HFF-Myc (cell line): ENCODE data around the gene RSPO1.

Source experiments
- DNase-seq: peaks from one replicate; pipeline ENCODE4 v3.0.0-alpha.2; 2011; ENCODE audit warnings: low read depth; ENCODE audit errors: extremely low read depth
- H3K4me3 ChIP-seq: replicated peaks from 2 replicates; pipeline ENCODE4 v1.5.1; 2011; ENCODE audit warnings: low read depth, mild to moderate bottlenecking, control low read depth, low read length
- TF ChIP-seq, protein P1 (sequence below): IDR thresholded peaks from 2 replicates; pipeline ENCODE4 v1.5.1; 2012; ENCODE audit warnings: mild to moderate bottlenecking, low read depth, low read length, control low read depth; ENCODE audit errors: missing control alignments

RSPO1 gene

GRCh38 chr1:37656881-37657280, 22.2 kb upstream of the RSPO1 start:
- DNase-seq = no peak
- no peak overlapping the region for H3K4me3 ChIP-seq
- TF ChIP-seq, protein P1, sequence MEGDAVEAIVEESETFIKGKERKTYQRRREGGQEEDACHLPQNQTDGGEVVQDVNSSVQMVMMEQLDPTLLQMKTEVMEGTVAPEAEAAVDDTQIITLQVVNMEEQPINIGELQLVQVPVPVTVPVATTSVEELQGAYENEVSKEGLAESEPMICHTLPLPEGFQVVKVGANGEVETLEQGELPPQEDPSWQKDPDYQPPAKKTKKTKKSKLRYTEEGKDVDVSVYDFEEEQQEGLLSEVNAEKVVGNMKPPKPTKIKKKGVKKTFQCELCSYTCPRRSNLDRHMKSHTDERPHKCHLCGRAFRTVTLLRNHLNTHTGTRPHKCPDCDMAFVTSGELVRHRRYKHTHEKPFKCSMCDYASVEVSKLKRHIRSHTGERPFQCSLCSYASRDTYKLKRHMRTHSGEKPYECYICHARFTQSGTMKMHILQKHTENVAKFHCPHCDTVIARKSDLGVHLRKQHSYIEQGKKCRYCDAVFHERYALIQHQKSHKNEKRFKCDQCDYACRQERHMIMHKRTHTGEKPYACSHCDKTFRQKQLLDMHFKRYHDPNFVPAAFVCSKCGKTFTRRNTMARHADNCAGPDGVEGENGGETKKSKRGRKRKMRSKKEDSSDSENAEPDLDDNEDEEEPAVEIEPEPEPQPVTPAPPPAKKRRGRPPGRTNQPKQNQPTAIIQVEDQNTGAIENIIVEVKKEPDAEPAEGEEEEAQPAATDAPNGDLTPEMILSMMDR = no peak

GRCh38 chr1:37656026-37656425, 21.3 kb upstream of the RSPO1 start:
- no peak overlapping the region for H3K4me3 ChIP-seq
- no peak for DNase-seq

DNA sequence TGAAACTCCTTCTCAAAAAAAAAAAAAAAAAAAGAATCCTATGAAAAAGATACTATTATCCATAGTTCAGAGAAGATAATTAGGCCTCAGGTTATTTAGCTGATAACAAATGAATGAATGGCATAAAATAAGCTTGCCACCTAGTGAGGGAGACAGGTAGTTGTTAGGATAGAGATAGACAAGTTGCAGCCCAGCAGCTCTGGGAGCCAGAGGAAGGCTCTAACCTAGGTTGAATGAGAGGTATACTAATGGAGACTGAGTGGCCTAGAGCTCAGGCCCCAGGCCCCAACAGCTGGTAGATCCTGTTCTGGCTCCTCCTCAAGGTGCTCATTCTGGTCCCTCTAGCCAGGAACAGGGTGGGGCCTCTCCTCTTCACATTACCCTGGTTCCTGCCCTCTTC, 20.6 kb upstream of the RSPO1 start:
- H3K4me3 ChIP-seq = no peak overlapping the region
- TF ChIP-seq, protein P1 = no peak
- no peak for DNase-seq

More at GRCh38 chr1:37656026-37656425, 21.3 kb upstream of the RSPO1 start:
- TF ChIP-seq, protein P1 = no peak

DNA sequence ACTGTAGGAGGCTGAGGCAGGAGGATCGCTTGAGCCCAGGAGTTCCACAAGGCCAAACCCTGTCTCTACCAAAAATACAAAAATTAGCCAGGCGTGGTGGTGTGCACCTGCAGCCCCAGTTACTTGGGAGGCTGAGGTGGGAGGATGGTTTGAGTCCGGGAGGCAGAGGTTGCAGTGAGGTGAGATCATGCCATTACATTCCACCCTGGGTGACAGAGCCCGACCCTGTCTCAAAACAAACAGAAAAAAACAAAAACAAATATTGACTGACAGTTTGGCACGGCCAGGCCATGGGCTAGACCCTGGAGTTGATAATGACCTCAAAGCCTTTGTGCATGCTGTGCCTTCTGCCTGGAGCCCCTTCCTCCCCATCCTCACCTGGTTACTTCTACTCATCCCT, 19.2 kb upstream of the RSPO1 start:
- no peak overlapping the region for H3K4me3 ChIP-seq
- TF ChIP-seq, protein P1 = no peak
- no peak for DNase-seq

DNA sequence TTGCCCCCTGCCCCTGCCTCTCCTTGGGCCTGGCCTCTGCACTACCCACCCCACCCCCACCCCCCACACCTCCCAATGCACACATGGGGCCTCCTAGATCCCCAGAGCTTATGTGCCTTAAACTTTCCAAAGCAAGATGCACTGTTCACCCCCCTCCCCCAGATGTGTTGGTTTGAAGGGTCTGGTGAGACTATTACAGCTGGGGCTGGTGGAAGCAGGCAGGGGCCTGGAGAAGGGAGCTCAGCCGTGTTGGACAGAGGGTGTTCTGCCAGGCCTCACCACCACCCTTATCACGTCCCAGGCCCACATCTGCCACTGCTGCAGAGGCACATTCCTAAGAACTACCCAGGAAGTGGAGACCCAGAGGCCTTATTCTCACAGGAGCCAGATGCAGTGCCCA, 18.3 kb upstream of the RSPO1 start:
- H3K4me3 ChIP-seq = no peak overlapping the region
- TF ChIP-seq, protein P1 = no peak
- DNase-seq = no peak

- TF ChIP-seq, protein P1 = no peak
- H3K4me3 ChIP-seq = no peak overlapping the region
- no peak for DNase-seq
These were observed 17.1 kb upstream of the RSPO1 start for GRCh38 chr1:37651803-37652202.

DNA sequence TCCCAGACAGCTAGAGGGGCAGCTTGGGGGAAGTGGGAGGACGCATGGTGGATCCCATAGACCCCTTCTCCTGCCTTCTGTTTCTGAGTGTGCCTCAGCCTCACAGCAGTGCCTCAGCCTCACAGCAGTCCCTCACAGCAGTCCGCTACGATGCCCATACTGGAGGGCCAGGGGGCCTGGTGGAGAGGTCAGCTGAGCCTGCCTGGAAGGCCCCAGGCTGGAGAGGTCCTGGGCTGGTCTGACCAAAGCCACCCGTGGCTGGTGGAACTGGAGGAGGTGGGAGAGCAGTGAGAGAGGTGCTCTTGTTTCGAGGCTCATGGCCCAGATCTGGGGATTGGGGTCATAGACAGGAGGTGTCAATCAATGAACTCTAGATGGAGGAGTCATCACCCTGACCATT, 16.0 kb upstream of the RSPO1 start:
- no peak overlapping the region for H3K4me3 ChIP-seq
- TF ChIP-seq, protein P1 = no peak
- DNase-seq = no peak
